CD4-positive, CD25-positive, alpha-beta regulatory T cell (primary cell): Measurements from ENCODE around the gene ENGASE. TPM values are rescaled to one million over a fixed set of nuclear protein-coding genes. Genes with fewer than 3 reads are reported as not detected.
A peak's percentile ranks its signal among the peaks of the same experiment; 100 is the strongest.

Experiments
- ATAC-seq, 2 donors: fragments of 150-1000 bp; cut with Tn5 transposase; one replicate each; pipeline ENCODE4 v1.10.0; 2021; ENCODE audit warnings: low read depth in 2 of 2, moderate number of reproducible peaks in 2 of 2, moderate library complexity in 1 of 2
- DNase-seq, 3 donors: peaks; one replicate each; pipeline versions ENCODE4 v3.0.0 to v3.0.0-alpha.2; 2012 to 2022; ENCODE audit warnings: mixed read lengths in 1 of 3
- H3K27ac ChIP-seq: one replicate; pipeline ENCODE4 v1.7.0; 2013; ENCODE audit warnings: mild to moderate bottlenecking, low read length; ENCODE audit not compliant: insufficient read depth, poor library complexity, severe bottlenecking
- H3K27me3 ChIP-seq: one replicate; pipeline ENCODE4 v1.7.0; 2013; ENCODE audit warnings: low read length; ENCODE audit not compliant: control insufficient read depth, insufficient read depth
- H3K36me3 ChIP-seq: one replicate; pipeline ENCODE4 v1.7.0; 2013; ENCODE audit warnings: mild to moderate bottlenecking, low read length, moderate library complexity; ENCODE audit not compliant: control insufficient read depth, insufficient read depth
- H3K4me1 ChIP-seq: 2 replicates; pipeline ENCODE4 v1.7.0; 2013; ENCODE audit warnings: mild to moderate bottlenecking, low read length; ENCODE audit not compliant: insufficient read depth, control insufficient read depth, poor library complexity, severe bottlenecking
- H3K4me3 ChIP-seq: one replicate; pipeline ENCODE4 v1.7.0; 2013; ENCODE audit warnings: low read depth, mild to moderate bottlenecking, low read length, moderate library complexity
- H3K9me3 ChIP-seq, 2 experiments: 1 replicate in 1 of 2; 2 replicates in 1 of 2; pipeline ENCODE4 v1.7.0; 2013; ENCODE audit warnings: low read length in 2 of 2, mild to moderate bottlenecking in 1 of 2, moderate library complexity in 1 of 2; ENCODE audit not compliant: control insufficient read depth in 2 of 2
- H3K27ac Mint-ChIP-seq, 3 donors: one replicate each; pipeline ENCODE4 v1.8.0; 2020 to 2022; ENCODE audit warnings: mild to moderate bottlenecking in 3 of 3, mixed read lengths in 3 of 3, moderate library complexity in 2 of 3
- H3K27me3 Mint-ChIP-seq: one replicate; pipeline ENCODE4 v1.8.0; 2022; ENCODE audit warnings: mild to moderate bottlenecking, mixed read lengths
- H3K36me3 Mint-ChIP-seq: one replicate; pipeline ENCODE4 v1.8.0; 2020; ENCODE audit warnings: mixed read lengths
- H3K4me1 Mint-ChIP-seq, 4 donors: one replicate each; pipeline ENCODE4 v1.8.0; 2020 to 2022; ENCODE audit warnings: mixed read lengths in 4 of 4, mild to moderate bottlenecking in 1 of 4
- H3K4me3 Mint-ChIP-seq, 4 donors: one replicate each; pipeline ENCODE4 v1.8.0; 2020 to 2022; ENCODE audit warnings: mild to moderate bottlenecking in 4 of 4, mixed read lengths in 4 of 4, moderate library complexity in 3 of 4
- H3K9me3 Mint-ChIP-seq, 7 donors: one replicate each; pipeline ENCODE4 v1.8.0; 2020 to 2022; ENCODE audit warnings: mixed read lengths in 7 of 7, mild to moderate bottlenecking in 3 of 7, moderate library complexity in 2 of 7
- polyA plus RNA-seq, 4 donors: library from polyadenylated mRNA; unstranded; fragments of 300-500 nt; fragmentation: Illumina TruSeq; gene quantifications; one replicate each; pipeline ENCODE4 v1.2.3, GENCODE V29; 2021
- total RNA-seq: library from RNA; stranded (reverse); gene quantifications from one replicate; pipeline ENCODE4 v1.2.3, GENCODE V29; 2022

Gene ENGASE
- total and polyA plus RNA-seq, 5 donors from 2014 or later: 1.1 to 91.9 (median 2.6) TPM

GRCh38 chr17:79085921-79086551, 11.4 kb downstream of the ENGASE start:
- no peak overlapping the region for H3K4me3 ChIP-seq
- Mint-ChIP-seq H3K4me1 (peaks cover 0 to 2% (median 0%) of the 10 kb centered on the region in 4 donors), H3K27ac (peak overlapping the region in 1 of 3 donors; percentile 56), H3K27me3 (no peaks in the 10 kb centered on the region), H3K4me3 (no peak overlapping the region), H3K36me3 (peaks cover 4% of the 10 kb centered on the region), H3K9me3 (no peaks in the 10 kb centered on the region)
- H3K4me1 ChIP-seq: peaks cover 3% of the 10 kb centered on the region
- ATAC-seq: no peak
- H3K9me3 ChIP-seq: no peaks in the 10 kb centered on the region
- peaks cover 11% of the 10 kb centered on the region for H3K36me3 ChIP-seq
- no peak overlapping the region for H3K27ac ChIP-seq
- no peak for DNase-seq
- H3K27me3 ChIP-seq: no peaks in the 10 kb centered on the region

GRCh38 chr17:79086609-79087427, 12.2 kb downstream of the ENGASE start:
- Mint-ChIP-seq H3K27me3 (no peaks in the 10 kb centered on the region), H3K9me3 (no peaks in the 10 kb centered on the region), H3K36me3 (peaks cover 2% of the 10 kb centered on the region), H3K4me1 (peaks cover 0 to 2% (median 0%) of the 10 kb centered on the region in 4 donors), H3K4me3 (no peak overlapping the region), H3K27ac (no peak overlapping the region)
- no peak overlapping the region for H3K4me3 ChIP-seq
- H3K27me3 ChIP-seq: no peaks in the 10 kb centered on the region
- ATAC-seq: no peak
- DNase-seq: no peak
- peaks cover 3% of the 10 kb centered on the region for H3K4me1 ChIP-seq
- peaks cover 11% of the 10 kb centered on the region for H3K36me3 ChIP-seq
- no peak overlapping the region for H3K27ac ChIP-seq
- no peaks in the 10 kb centered on the region for H3K9me3 ChIP-seq

- no peaks in the 10 kb centered on the region for H3K9me3 ChIP-seq
- H3K27me3 Mint-ChIP-seq: no peaks in the 10 kb centered on the region
- peaks cover 8% of the 10 kb centered on the region for H3K36me3 ChIP-seq
- H3K36me3 Mint-ChIP-seq: no peaks in the 10 kb centered on the region
- no peak overlapping the region for H3K27ac ChIP-seq
- peak; percentile 57 to 70 (median 65) for DNase-seq
- peaks cover 0 to 4% (median under 1%) of the 10 kb centered on the region in 4 donors for H3K4me1 Mint-ChIP-seq
- H3K4me3 ChIP-seq: no peak overlapping the region
- H3K9me3 Mint-ChIP-seq: peaks cover 0 to 2% (median 0%) of the 10 kb centered on the region in 7 donors
- no peak overlapping the region for H3K27ac Mint-ChIP-seq
- H3K4me1 ChIP-seq: peaks cover 3% of the 10 kb centered on the region
- H3K4me3 Mint-ChIP-seq: no peak overlapping the region
- H3K27me3 ChIP-seq: no peaks in the 10 kb centered on the region
- peak; percentile 63 to 81 for ATAC-seq
Measured at GRCh38 chr17:79087428-79088143, 13.0 kb downstream of the ENGASE start.

- Mint-ChIP-seq H3K36me3 (no peaks in the 10 kb centered on the region), H3K27ac (no peak overlapping the region), H3K9me3 (peaks cover 0 to 2% (median 0%) of the 10 kb centered on the region in 7 donors), H3K4me1 (peaks cover 0 to 8% (median under 1%) of the 10 kb centered on the region in 4 donors), H3K27me3 (no peaks in the 10 kb centered on the region), H3K4me3 (no peak overlapping the region)
- Histone ChIP-seq H3K9me3 (no peaks in the 10 kb centered on the region), H3K4me1 (peaks cover 7% of the 10 kb centered on the region), H3K27me3 (no peaks in the 10 kb centered on the region), H3K36me3 (peaks cover 4% of the 10 kb centered on the region), H3K27ac (no peak overlapping the region), H3K4me3 (no peak overlapping the region)
- no peak for ATAC-seq
- DNase-seq: no peak
Measured at GRCh38 chr17:79088247-79088996, 13.8 kb downstream of the ENGASE start.

- DNase-seq (no peak), ATAC-seq (no peak)
- Mint-ChIP-seq H3K9me3 (peaks cover 0 to 2% (median 0%) of the 10 kb centered on the region in 7 donors), H3K27ac (no peak overlapping the region), H3K27me3 (no peaks in the 10 kb centered on the region), H3K4me3 (no peak overlapping the region), H3K36me3 (no peaks in the 10 kb centered on the region), H3K4me1 (peaks cover 0 to 10% (median under 1%) of the 10 kb centered on the region in 4 donors)
- Histone ChIP-seq H3K36me3 (peaks cover 2% of the 10 kb centered on the region), H3K4me1 (peaks cover 12% of the 10 kb centered on the region), H3K27me3 (no peaks in the 10 kb centered on the region), H3K4me3 (no peak overlapping the region), H3K27ac (no peak overlapping the region), H3K9me3 (no peaks in the 10 kb centered on the region)
Measured at GRCh38 chr17:79088997-79089328, 14.3 kb downstream of the ENGASE start.

GRCh38 chr17:79089720-79090442, 15.3 kb downstream of the ENGASE start:
- Histone ChIP-seq H3K9me3 (no peaks in the 10 kb centered on the region), H3K4me1 (peaks cover 12% of the 10 kb centered on the region), H3K36me3 (peaks cover 2% of the 10 kb centered on the region), H3K27me3 (no peaks in the 10 kb centered on the region), H3K27ac (no peak overlapping the region), H3K4me3 (no peak overlapping the region)
- Mint-ChIP-seq H3K27ac (no peak overlapping the region), H3K27me3 (peaks cover 2% of the 10 kb centered on the region), H3K9me3 (peaks cover 0 to 2% (median 0%) of the 10 kb centered on the region in 7 donors), H3K4me3 (no peak overlapping the region), H3K36me3 (no peaks in the 10 kb centered on the region), H3K4me1 (peaks cover 0 to 10% (median under 1%) of the 10 kb centered on the region in 4 donors)
- no peak for DNase-seq
- no peak for ATAC-seq
